Measurements from ENCODE around the gene ADGRF5.

ADGRF5 gene

GRCh38 chr6:46964716-46965519, 43.2 kb upstream of the ADGRF5 start:
- no peaks in the 10 kb centered on the region for H3F3A ChIP-seq (ENCODE audit: insufficient read depth, low read length)
- no peak for DNase-seq
- no peaks in the 10 kb centered on the region for H3K79me2 ChIP-seq (ENCODE audit: low read length)
- H3K9me2 ChIP-seq (replicated peaks; ENCODE audit: insufficient read depth, low read length): no peaks in the 10 kb centered on the region
- no peaks in the 10 kb centered on the region for H3K9me3 ChIP-seq (replicated peaks; ENCODE audit: insufficient read depth, low read length)
- no peaks in the 10 kb centered on the region for H4K20me1 ChIP-seq (ENCODE audit: insufficient read depth, low read length)
- H3K4me3 ChIP-seq (ENCODE audit: low read length): no peak overlapping the region
- H3K4me1 ChIP-seq (ENCODE audit: low read length): no peaks in the 10 kb centered on the region
- no peak overlapping the region for H2AFZ ChIP-seq (ENCODE audit: low read length)
- no peak overlapping the region for H3K9ac ChIP-seq (ENCODE audit: low read length)
- H3K36me3 ChIP-seq (replicated peaks; ENCODE audit: insufficient read depth, low read length): no peaks in the 10 kb centered on the region
- H3K27ac ChIP-seq (ENCODE audit: low read length): no peak overlapping the region
- H3K27me3 ChIP-seq (replicated peaks; ENCODE audit: insufficient read depth, low read length): no peaks in the 10 kb centered on the region
- no peak overlapping the region for H3K4me2 ChIP-seq (ENCODE audit: low read depth, low read length)
- TF ChIP-seq CTCF (IDR thresholded peaks at IDR 0.05; ENCODE audit: low read length) (no peak), EZH2phosphoT487 (IDR thresholded peaks at IDR 0.05; ENCODE audit: low read length) (no peak), EZH2 (optimal IDR thresholded peaks at IDR 0.05; ENCODE audit: low read depth, low read length) (no peak)

GRCh38 chr6:46963626-46964025, 41.9 kb upstream of the ADGRF5 start:
- Histone ChIP-seq H4K20me1 (ENCODE audit: insufficient read depth, low read length) (no peaks in the 10 kb centered on the region), H3K4me3 (ENCODE audit: low read length) (no peak overlapping the region), H3K9me2 (replicated peaks; ENCODE audit: insufficient read depth, low read length) (no peaks in the 10 kb centered on the region), H3K9me3 (replicated peaks; ENCODE audit: insufficient read depth, low read length) (no peaks in the 10 kb centered on the region), H3K27ac (ENCODE audit: low read length) (no peak overlapping the region), H3K4me2 (ENCODE audit: low read depth, low read length) (no peak overlapping the region), H3K9ac (ENCODE audit: low read length) (no peak overlapping the region), H3K4me1 (ENCODE audit: low read length) (no peaks in the 10 kb centered on the region), H3F3A (ENCODE audit: insufficient read depth, low read length) (no peaks in the 10 kb centered on the region), H3K27me3 (replicated peaks; ENCODE audit: insufficient read depth, low read length) (no peaks in the 10 kb centered on the region), H3K79me2 (ENCODE audit: low read length) (no peaks in the 10 kb centered on the region), H3K36me3 (replicated peaks; ENCODE audit: insufficient read depth, low read length) (no peaks in the 10 kb centered on the region), H2AFZ (ENCODE audit: low read length) (no peak overlapping the region)
- no peak for DNase-seq
- TF ChIP-seq CTCF (IDR thresholded peaks at IDR 0.05; ENCODE audit: low read length) (no peak), EZH2 (optimal IDR thresholded peaks at IDR 0.05; ENCODE audit: low read depth, low read length) (no peak), EZH2phosphoT487 (IDR thresholded peaks at IDR 0.05; ENCODE audit: low read length) (no peak)

- Histone ChIP-seq H3K9me3 (replicated peaks; ENCODE audit: insufficient read depth, low read length) (no peaks in the 10 kb centered on the region), H2AFZ (ENCODE audit: low read length) (no peak overlapping the region), H3K4me2 (ENCODE audit: low read depth, low read length) (no peak overlapping the region), H3K9ac (ENCODE audit: low read length) (no peak overlapping the region), H3K4me3 (ENCODE audit: low read length) (no peak overlapping the region), H3K79me2 (ENCODE audit: low read length) (no peaks in the 10 kb centered on the region), H3K4me1 (ENCODE audit: low read length) (no peaks in the 10 kb centered on the region), H4K20me1 (ENCODE audit: insufficient read depth, low read length) (no peaks in the 10 kb centered on the region), H3F3A (ENCODE audit: insufficient read depth, low read length) (no peaks in the 10 kb centered on the region), H3K27ac (ENCODE audit: low read length) (no peak overlapping the region), H3K27me3 (replicated peaks; ENCODE audit: insufficient read depth, low read length) (no peaks in the 10 kb centered on the region), H3K9me2 (replicated peaks; ENCODE audit: insufficient read depth, low read length) (no peaks in the 10 kb centered on the region), H3K36me3 (replicated peaks; ENCODE audit: insufficient read depth, low read length) (no peaks in the 10 kb centered on the region)
- TF ChIP-seq EZH2 (optimal IDR thresholded peaks at IDR 0.05; ENCODE audit: low read depth, low read length) (no peak), EZH2phosphoT487 (IDR thresholded peaks at IDR 0.05; ENCODE audit: low read length) (no peak), CTCF (IDR thresholded peaks at IDR 0.05; ENCODE audit: low read length) (no peak)
- no peak for DNase-seq
These were observed 41.3 kb upstream of the ADGRF5 start for GRCh38 chr6:46963039-46963438.

Measured in MM.1S (cell line).